HUES48 (cell line): ENCODE data around the gene CCDC69.

Experiments used
- H3K27ac ChIP-seq: one replicate; pipeline ENCODE4 v1.7.0; 2013; ENCODE audit warnings: low read depth, low read length, inconsistent platforms
- H3K27me3 ChIP-seq: 2 replicates; pipeline ENCODE4 v1.6.1; 2013; ENCODE audit warnings: mild to moderate bottlenecking, low read length; ENCODE audit not compliant: control insufficient read depth, insufficient read depth
- H3K36me3 ChIP-seq: 2 replicates; pipeline ENCODE4 v1.6.1; 2013; ENCODE audit warnings: low read length; ENCODE audit not compliant: control insufficient read depth, insufficient read depth
- H3K4me1 ChIP-seq: 2 replicates; pipeline ENCODE4 v1.6.1; 2013; ENCODE audit warnings: mild to moderate bottlenecking, low read length; ENCODE audit not compliant: control insufficient read depth, insufficient read depth
- H3K4me3 ChIP-seq: 2 replicates; pipeline ENCODE4 v1.5.1; 2013; ENCODE audit warnings: mild to moderate bottlenecking, low read depth, low read length
- H3K9ac ChIP-seq: 2 replicates; pipeline ENCODE4 v1.6.1; 2013; ENCODE audit warnings: mild to moderate bottlenecking, low read depth, low read length, moderate library complexity
- H3K9me3 ChIP-seq: 2 replicates; pipeline ENCODE4 v1.6.1; 2013; ENCODE audit warnings: low read length; ENCODE audit not compliant: control insufficient read depth, insufficient read depth

CCDC69 gene

GRCh38 chr5:151222054-151222789 is 1.7 kb downstream of the CCDC69 start:
- Histone ChIP-seq H3K9ac (no peak overlapping the region), H3K27ac (no peak overlapping the region), H3K4me3 (no peak overlapping the region), H3K27me3 (peaks cover 14% of the 10 kb centered on the region; the same call in 1 of the 2 replicates), H3K4me1 (peaks cover 16% of the 10 kb centered on the region), H3K36me3 (no peaks in the 10 kb centered on the region), H3K9me3 (no peaks in the 10 kb centered on the region)

DNA sequence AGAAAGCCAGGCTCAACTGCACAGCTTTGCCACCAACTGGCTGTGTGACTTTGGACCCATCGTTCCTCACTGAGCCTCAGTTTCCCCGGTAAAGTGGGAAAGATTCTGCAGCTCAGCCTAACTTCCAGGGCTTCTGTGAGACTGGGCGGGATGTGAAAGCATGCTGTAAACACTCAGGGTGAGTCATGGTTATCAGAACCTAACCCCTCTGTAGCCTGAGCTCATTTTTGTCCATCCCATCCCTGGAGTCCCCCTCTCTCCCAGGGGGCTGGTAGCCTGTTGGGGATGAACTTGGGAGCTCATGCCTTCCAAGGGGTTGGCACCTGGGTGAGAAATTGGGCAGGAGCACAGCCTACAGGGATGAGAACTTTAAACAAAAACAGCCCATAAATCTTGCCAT is 2.3 kb downstream of the CCDC69 start:
- Histone ChIP-seq H3K27ac (no peak overlapping the region), H3K4me1 (peaks cover 16% of the 10 kb centered on the region)

DNA sequence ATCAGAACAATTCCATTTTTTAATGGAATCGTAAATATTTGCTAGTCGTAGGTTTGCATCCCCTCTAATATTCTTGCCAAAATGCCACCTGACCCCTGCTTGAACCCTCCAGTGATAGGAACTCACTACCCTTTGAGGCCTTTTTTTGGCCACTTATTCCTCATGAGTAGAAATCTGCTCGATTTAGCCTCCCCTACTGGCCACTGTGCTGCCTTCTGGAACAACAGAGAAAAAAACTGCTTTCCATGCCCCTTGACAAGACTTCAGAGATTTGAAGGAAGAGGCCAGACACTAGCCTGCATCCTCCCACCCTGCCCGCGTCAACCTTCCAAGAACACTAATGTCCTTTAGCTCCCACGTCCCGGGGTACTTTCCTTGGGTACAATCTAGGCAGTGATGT is 4.1 kb downstream of the CCDC69 start:
- Histone ChIP-seq H3K4me3 (no peak overlapping the region), H3K36me3 (no peaks in the 10 kb centered on the region), H3K9ac (no peak overlapping the region), H3K27me3 (peaks cover 14% of the 10 kb centered on the region; the same call in 1 of the 2 replicates), H3K4me1 (peaks cover 5% of the 10 kb centered on the region; the same call in 1 of the 2 replicates), H3K27ac (no peak overlapping the region), H3K9me3 (no peaks in the 10 kb centered on the region)

More for the DNA sequence above, 2.3 kb downstream of the CCDC69 start:
- Histone ChIP-seq H3K9ac (no peak overlapping the region), H3K27me3 (peaks cover 14% of the 10 kb centered on the region; the same call in 1 of the 2 replicates), H3K36me3 (no peaks in the 10 kb centered on the region), H3K9me3 (no peaks in the 10 kb centered on the region), H3K4me3 (no peak overlapping the region)

- peaks cover 9% of the 10 kb centered on the region for H3K4me1 ChIP-seq
- H3K4me3 ChIP-seq: no peak overlapping the region
- H3K27me3 ChIP-seq: peaks cover 14% of the 10 kb centered on the region; the same call in 1 of the 2 replicates
- no peak overlapping the region for H3K27ac ChIP-seq
- H3K36me3 ChIP-seq: no peaks in the 10 kb centered on the region
- H3K9me3 ChIP-seq: no peaks in the 10 kb centered on the region
- no peak overlapping the region for H3K9ac ChIP-seq
These were observed 4.8 kb downstream of the CCDC69 start for GRCh38 chr5:151219138-151219537.

DNA sequence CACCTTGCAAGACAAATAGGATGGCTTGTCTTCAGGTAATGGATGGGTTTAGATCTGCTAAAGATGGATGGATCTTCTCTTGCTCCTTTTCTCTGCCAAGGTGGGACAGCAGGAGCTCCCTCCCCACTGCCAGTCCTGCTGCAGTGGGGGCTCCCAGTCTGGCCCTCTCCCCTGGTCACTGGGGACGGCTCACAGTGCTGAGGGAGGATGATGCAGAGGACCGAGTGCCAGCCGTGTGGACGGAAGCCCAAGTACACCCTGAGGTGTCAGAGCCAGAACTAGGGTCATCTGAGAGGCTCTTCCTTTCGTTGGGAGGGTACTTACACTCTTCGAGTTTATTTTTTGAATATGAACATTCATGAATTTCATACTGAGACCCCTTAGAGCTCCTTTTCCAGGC is 5.7 kb downstream of the CCDC69 start:
- Histone ChIP-seq H3K9ac (no peak overlapping the region), H3K4me3 (no peak overlapping the region), H3K27me3 (peaks cover 11% of the 10 kb centered on the region; the same call in 1 of the 2 replicates), H3K36me3 (no peaks in the 10 kb centered on the region), H3K9me3 (no peaks in the 10 kb centered on the region), H3K27ac (no peak overlapping the region), H3K4me1 (peaks cover 14% of the 10 kb centered on the region)

DNA sequence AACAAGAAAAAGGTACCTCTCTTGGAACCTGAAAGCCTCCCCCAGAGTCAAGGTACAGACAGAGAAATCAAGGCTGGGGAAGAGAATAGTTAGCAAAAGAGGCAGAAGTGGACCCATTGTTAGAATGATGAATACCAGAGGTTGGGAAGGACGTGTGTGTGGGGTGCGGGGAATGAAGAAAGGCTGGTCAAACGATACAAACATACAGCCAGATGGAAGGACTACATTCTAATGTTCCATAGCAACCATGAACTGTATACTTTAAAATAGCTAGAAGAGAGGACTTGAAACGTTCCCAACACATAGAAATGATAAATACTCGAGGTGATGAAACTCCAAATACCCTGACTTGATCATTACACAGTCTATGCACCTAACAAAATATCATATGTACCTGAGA is 7.1 kb downstream of the CCDC69 start:
- Histone ChIP-seq H3K9ac (no peak overlapping the region), H3K9me3 (no peaks in the 10 kb centered on the region), H3K4me3 (no peak overlapping the region), H3K36me3 (no peaks in the 10 kb centered on the region), H3K27me3 (no peaks in the 10 kb centered on the region), H3K4me1 (peaks cover 9% of the 10 kb centered on the region), H3K27ac (no peak overlapping the region)

GRCh38 chr5:151215546-151215880 is 8.4 kb downstream of the CCDC69 start:
- H3K9ac ChIP-seq: no peak overlapping the region
- H3K4me3 ChIP-seq: no peak overlapping the region
- H3K27ac ChIP-seq: no peak overlapping the region
- H3K36me3 ChIP-seq: no peaks in the 10 kb centered on the region
- peaks cover 9% of the 10 kb centered on the region for H3K4me1 ChIP-seq
- H3K27me3 ChIP-seq: no peaks in the 10 kb centered on the region
- H3K9me3 ChIP-seq: no peaks in the 10 kb centered on the region

DNA sequence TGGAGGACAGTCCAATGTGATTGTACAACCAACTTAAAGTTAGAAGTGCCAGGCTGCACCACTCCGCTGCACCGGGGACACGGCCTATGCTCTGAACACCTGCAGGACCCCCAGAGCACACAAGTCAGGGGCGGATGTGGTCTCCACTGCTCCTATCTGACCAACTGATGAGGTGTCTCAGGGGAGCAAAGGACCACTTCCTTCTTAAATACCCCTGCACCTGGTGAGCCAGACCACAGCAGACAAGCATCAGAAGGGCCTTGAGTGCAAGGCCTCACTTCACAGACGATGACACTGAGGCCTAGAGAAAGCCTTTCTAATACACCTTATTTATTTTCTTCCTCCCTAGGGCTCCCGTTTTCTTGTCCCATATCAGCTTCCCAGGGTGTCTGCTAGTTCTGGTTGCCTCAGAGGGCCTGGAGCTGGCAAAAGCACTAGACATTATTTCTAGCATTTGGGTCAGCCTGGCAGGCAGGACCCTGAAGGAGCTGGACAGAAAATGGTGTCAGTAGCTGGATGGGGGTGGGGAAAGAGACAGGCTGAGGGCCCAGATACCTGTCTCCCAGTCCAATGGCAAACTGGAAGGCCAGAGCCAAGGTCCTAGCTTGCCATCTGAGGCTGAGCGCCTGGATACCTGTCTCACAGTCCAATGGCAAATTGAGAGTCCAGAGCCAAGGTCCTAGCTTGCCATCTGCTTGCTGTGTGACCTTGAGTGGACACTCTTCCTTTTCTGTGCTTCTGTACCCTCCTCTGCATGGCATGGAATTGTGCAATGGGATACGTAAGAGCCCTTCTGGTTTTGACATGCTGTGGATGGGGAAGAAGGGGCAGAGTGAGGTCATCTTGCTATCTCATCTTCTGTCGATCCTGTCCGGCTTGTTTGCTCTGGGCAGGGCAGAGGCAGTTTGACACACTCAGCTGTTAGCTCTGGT is 9.0 kb downstream of the CCDC69 start:
- Histone ChIP-seq H3K4me1 (peaks cover 9% of the 10 kb centered on the region), H3K4me3 (no peak overlapping the region), H3K27ac (no peak overlapping the region), H3K9me3 (no peaks in the 10 kb centered on the region), H3K9ac (no peak overlapping the region), H3K36me3 (no peaks in the 10 kb centered on the region), H3K27me3 (no peaks in the 10 kb centered on the region)

GRCh38 chr5:151213803-151214613 is 9.9 kb downstream of the CCDC69 start:
- Histone ChIP-seq H3K4me1 (peaks cover 9% of the 10 kb centered on the region), H3K27me3 (no peaks in the 10 kb centered on the region), H3K27ac (no peak overlapping the region), H3K4me3 (no peak overlapping the region), H3K9ac (no peak overlapping the region), H3K9me3 (no peaks in the 10 kb centered on the region), H3K36me3 (no peaks in the 10 kb centered on the region)

GRCh38 chr5:151212406-151212798 is 11.5 kb downstream of the CCDC69 start:
- Histone ChIP-seq H3K9ac (no peak overlapping the region), H3K4me1 (peaks cover 9% of the 10 kb centered on the region), H3K27ac (no peak overlapping the region), H3K27me3 (no peaks in the 10 kb centered on the region), H3K36me3 (no peaks in the 10 kb centered on the region), H3K4me3 (no peak overlapping the region), H3K9me3 (no peaks in the 10 kb centered on the region)
